Spleen (tissue), 7 donors: ENCODE data around the gene LRFN2.

Experiments
- POLR2A ChIP-seq, 3 donors: fragments of 450-650 bp; IDR thresholded peaks; one replicate each; pipeline ENCODE4 v1.5.1; 2017; ENCODE audit warnings: antibody characterized with exemption in 3 of 3, mild to moderate bottlenecking in 1 of 3
- TF ChIP-seq, protein P1 (sequence below), 11 experiments: fragments of 200-600 bp in 7 of 11; fragments of 450-650 bp in 4 of 11; sonication (generic) in 4 of 11; IDR thresholded peaks in 8 of 11; conservative IDR thresholded peaks in 3 of 11; 1 replicate in 7 of 11; 2 replicates in 4 of 11; pipeline versions ENCODE4 v1.4.0 to v1.8.0; 2016 to 2021; ENCODE audit warnings: antibody characterized with exemption in 11 of 11, inconsistent platforms in 4 of 11, mild to moderate bottlenecking in 1 of 11
- donor health status: DM: no; HTN: no; CAD: no; lungs with moderate emphysema.
- donor health status: DM: no; HTN: no; CAD: no.
- donor health status: DM: no; HTN: no; CAD: no.

DNA sequence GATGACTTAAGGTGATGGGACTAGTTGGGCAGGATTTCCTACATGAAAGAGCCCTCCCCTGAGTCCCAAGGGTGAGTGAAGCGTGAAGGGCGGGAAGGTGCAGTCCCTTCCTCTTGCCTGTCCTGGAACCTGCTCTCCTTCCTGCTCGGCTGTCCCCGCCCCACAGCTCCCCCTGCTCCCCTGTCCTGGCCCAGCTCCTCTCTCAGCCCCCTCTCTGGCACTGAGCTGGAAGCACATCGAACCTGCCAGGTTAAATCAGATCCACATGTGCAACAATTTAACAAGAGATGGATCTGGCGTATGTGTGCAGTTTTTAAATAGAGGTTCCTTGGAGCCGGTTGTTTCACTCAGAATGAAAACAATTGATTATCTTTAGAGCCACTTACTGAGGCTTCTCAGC lies 95.0 kb downstream of the LRFN2 start:
- TF ChIP-seq, protein P1, sequence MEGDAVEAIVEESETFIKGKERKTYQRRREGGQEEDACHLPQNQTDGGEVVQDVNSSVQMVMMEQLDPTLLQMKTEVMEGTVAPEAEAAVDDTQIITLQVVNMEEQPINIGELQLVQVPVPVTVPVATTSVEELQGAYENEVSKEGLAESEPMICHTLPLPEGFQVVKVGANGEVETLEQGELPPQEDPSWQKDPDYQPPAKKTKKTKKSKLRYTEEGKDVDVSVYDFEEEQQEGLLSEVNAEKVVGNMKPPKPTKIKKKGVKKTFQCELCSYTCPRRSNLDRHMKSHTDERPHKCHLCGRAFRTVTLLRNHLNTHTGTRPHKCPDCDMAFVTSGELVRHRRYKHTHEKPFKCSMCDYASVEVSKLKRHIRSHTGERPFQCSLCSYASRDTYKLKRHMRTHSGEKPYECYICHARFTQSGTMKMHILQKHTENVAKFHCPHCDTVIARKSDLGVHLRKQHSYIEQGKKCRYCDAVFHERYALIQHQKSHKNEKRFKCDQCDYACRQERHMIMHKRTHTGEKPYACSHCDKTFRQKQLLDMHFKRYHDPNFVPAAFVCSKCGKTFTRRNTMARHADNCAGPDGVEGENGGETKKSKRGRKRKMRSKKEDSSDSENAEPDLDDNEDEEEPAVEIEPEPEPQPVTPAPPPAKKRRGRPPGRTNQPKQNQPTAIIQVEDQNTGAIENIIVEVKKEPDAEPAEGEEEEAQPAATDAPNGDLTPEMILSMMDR (IDR thresholded peaks at IDR 0.05 in 8 of 11, conservative IDR thresholded peaks at IDR 0.05 in 3 of 11): no peak
- TF ChIP-seq POLR2A (IDR thresholded peaks at IDR 0.05): no peak
